COLO829 (cell line): Measurements from ENCODE around the gene FAF1.
A peak's percentile ranks its signal among the peaks of the same experiment; 100 is the strongest.
"Not testable (repeated sequence)": the region's sequence is repeated elsewhere in the genome, so short reads cannot be mapped to it uniquely, and the experiment has no call there.

Experiments
- DNase-seq: peaks from one replicate; pipeline ENCODE4 v3.0.0; 2012; ENCODE audit warnings: low spot score

The FAF1 gene

GRCh38 chr1:50959303-50959912, 659 bp downstream of the FAF1 start:
- no peak for DNase-seq

- DNase-seq, result no peak
These were observed 5.0 kb downstream of the FAF1 start for GRCh38 chr1:50955116-50955515.

GRCh38 chr1:50952566-50952965, 7.5 kb downstream of the FAF1 start:
- not testable (repeated sequence) for DNase-seq

GRCh38 chr1:50950396-50950795, 9.7 kb downstream of the FAF1 start:
- DNase-seq, result no peak

GRCh38 chr1:50949286-50949982, 10.6 kb downstream of the FAF1 start:
- DNase-seq, result no peak

GRCh38 chr1:50942334-50942733, 17.7 kb downstream of the FAF1 start:
- no peak for DNase-seq

- DNase-seq, result no peak
These were observed 19.8 kb downstream of the FAF1 start for GRCh38 chr1:50940291-50940690.

- no peak for DNase-seq
These were observed 23.7 kb downstream of the FAF1 start for GRCh38 chr1:50936321-50936720.

GRCh38 chr1:50935276-50935675, 24.8 kb downstream of the FAF1 start:
- not testable (repeated sequence) for DNase-seq

- no peak for DNase-seq
These were observed 25.2 kb downstream of the FAF1 start for GRCh38 chr1:50934838-50935237.

- not testable (repeated sequence) for DNase-seq
These were observed 26.3 kb downstream of the FAF1 start for GRCh38 chr1:50933770-50934169.

GRCh38 chr1:50932043-50932442, 28.0 kb downstream of the FAF1 start:
- not testable (repeated sequence) for DNase-seq

GRCh38 chr1:50930965-50931737, 28.9 kb downstream of the FAF1 start:
- no peak for DNase-seq

- DNase-seq, result no peak
These were observed 29.9 kb downstream of the FAF1 start for GRCh38 chr1:50930193-50930592.

GRCh38 chr1:50929376-50929958, 30.6 kb downstream of the FAF1 start:
- DNase-seq, result peak; percentile 34

GRCh38 chr1:50923564-50923963, 36.5 kb downstream of the FAF1 start:
- DNase-seq, result no peak

GRCh38 chr1:50921029-50921428, 39.0 kb downstream of the FAF1 start:
- no peak for DNase-seq

GRCh38 chr1:50920409-50920808, 39.7 kb downstream of the FAF1 start:
- DNase-seq, result no peak

GRCh38 chr1:50917138-50918137, 42.6 kb downstream of the FAF1 start:
- DNase-seq, result no peak

GRCh38 chr1:50915621-50916020, 44.4 kb downstream of the FAF1 start:
- DNase-seq, result no peak

GRCh38 chr1:50913954-50914353, 46.1 kb downstream of the FAF1 start:
- no peak for DNase-seq
